22Rv1 (cell line): ENCODE measurements around the gene ANKRD39.
A peak's percentile ranks its signal among the peaks of the same experiment; 100 is the strongest.

Source experiments
- H3K27ac ChIP-seq: fragments of 450-650 bp; 2 replicates; pipeline ENCODE4 v1.5.1; 2017
- CTCF ChIP-seq: fragments of 450-650 bp; IDR thresholded peaks from 2 replicates; pipeline ENCODE4 v1.5.1; 2017; ENCODE audit warnings: mild to moderate bottlenecking
- ZFX ChIP-seq: fragments of 450-650 bp; IDR thresholded peaks from 2 replicates; pipeline ENCODE4 v1.6.1; 2017; ENCODE audit warnings: antibody characterized with exemption, borderline replicate concordance

ANKRD39 gene

GRCh38 chr2:96843538-96844268 lies 14.1 kb downstream of the ANKRD39 start, which contains the start of gene ANKRD23:
Gene ANKRD23 (minus strand): TSS chr2:96844021. CDS start chr2:96843992, 29 bp downstream.
- no peak for TF ChIP-seq CTCF
- TF ChIP-seq ZFX = no peak

GRCh38 chr2:96842600-96842999 lies 15.2 kb downstream of the ANKRD39 start:
- TF ChIP-seq CTCF (no peak), ZFX (no peak)
- H3K27ac ChIP-seq = peak overlapping the region; percentile 27; the same call in 1 of the 2 replicates

More at GRCh38 chr2:96843538-96844268, 14.1 kb downstream of the ANKRD39 start, which contains the start of gene ANKRD23:
- peak within 1 kb of the TSS; percentile 27; the same call in 1 of the 2 replicates for H3K27ac ChIP-seq

- H3K27ac ChIP-seq = peak overlapping the region; percentile 27; the same call in 1 of the 2 replicates
- TF ChIP-seq CTCF (no peak), ZFX (no peak)
Measured at GRCh38 chr2:96841701-96842495, 15.9 kb downstream of the ANKRD39 start.

GRCh38 chr2:96839875-96840850 lies 17.7 kb downstream of the ANKRD39 start:
- no peak overlapping the region for H3K27ac ChIP-seq
- no peak for TF ChIP-seq CTCF

- TF ChIP-seq ZFX = no peak
- no peak for TF ChIP-seq CTCF
Measured at GRCh38 chr2:96839293-96839874, 18.4 kb downstream of the ANKRD39 start.

GRCh38 chr2:96838345-96839292 lies 19.2 kb downstream of the ANKRD39 start:
- TF ChIP-seq CTCF (no peak), ZFX (no peak)
- H3K27ac ChIP-seq = no peak overlapping the region

More at GRCh38 chr2:96839293-96839874, 18.4 kb downstream of the ANKRD39 start:
- no peak overlapping the region for H3K27ac ChIP-seq
